ENCODE results near the gene FNDC3B.

The FNDC3B gene

DNA sequence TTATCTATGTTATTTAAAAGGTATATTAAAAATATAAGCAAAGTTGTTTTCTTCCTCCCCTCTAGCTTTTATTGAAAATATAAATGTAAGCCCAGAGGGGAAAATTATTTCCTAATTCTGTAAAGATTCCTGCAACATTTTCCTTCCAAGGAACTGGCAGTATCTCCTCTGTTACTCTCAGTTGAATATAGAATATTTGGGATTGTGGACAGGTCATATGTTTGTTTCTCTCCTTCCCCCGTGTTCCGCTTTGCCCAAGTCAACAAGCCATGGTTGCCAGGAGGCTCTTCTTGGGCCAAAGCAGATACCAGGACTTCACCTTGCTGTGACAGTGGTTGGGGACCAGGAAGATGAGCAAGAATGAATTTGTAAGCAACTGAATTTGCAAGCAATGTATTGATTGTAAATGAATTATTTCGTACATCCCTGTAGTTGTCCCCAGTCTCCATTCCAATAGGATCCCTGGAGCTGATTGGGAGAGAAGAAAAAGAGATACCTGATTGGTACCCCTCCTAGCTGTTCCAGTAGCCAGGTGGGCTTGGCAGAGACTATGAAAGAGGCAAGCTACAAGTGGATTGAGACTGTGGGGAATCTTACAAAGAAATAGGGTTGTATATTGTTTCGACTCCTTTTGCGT lies 130.8 kb downstream of the FNDC3B start:
- DNase-seq (ENCODE audit: low read depth) = no peak

DNA sequence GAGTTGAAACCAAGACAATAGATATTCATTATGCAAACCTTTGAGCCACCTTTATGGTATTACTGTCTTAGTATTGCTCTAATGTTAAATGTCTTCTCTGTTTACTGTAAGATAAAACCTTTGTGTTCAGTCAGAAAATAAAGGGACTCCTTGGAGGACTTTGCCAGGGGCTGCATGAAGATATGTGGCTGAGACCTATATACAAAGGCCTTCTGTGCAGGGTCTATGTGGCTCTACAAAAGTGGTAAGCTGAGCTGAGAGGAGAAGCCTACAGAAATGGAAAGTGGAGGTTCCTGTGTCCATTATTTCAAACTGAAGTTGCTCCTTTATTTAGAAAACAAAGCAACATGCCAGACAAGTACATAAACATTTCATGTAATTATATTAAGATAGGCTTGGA lies 131.5 kb downstream of the FNDC3B start:
- DNase-seq (ENCODE audit: low read depth) = no peak

DNA sequence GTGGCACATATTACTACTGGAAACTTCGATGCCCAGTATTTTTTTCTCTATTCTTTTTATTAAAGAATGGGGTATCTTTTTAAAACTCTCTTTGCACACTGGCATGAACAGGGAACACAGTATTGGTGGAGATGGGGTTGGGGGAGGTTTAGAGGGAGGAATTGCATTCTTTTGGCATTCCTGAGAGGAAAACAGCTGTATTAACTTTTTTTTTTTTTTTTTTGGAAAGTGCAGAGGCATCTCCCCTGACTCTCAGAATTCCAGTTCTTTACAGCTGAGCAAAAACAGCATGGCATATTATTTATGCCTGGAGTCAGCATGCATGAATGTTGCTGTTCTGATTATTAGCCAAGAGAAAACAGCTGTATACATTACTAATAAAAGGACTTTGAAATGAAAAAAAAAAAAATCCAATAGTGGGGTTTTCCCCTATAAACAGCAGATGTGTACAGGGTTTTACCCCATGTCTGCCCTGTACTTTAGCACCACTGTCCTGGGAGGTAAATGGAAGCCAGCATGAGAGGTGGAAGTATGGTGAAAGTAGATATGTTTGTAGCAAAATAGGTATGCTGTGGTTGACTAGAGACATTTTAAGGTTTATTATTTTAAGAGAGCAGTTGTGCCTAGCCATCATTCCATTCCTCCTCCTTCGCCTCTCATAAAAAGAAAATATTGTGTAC lies 132.2 kb downstream of the FNDC3B start:
- DNase-seq (ENCODE audit: low read depth) = no peak

DNA sequence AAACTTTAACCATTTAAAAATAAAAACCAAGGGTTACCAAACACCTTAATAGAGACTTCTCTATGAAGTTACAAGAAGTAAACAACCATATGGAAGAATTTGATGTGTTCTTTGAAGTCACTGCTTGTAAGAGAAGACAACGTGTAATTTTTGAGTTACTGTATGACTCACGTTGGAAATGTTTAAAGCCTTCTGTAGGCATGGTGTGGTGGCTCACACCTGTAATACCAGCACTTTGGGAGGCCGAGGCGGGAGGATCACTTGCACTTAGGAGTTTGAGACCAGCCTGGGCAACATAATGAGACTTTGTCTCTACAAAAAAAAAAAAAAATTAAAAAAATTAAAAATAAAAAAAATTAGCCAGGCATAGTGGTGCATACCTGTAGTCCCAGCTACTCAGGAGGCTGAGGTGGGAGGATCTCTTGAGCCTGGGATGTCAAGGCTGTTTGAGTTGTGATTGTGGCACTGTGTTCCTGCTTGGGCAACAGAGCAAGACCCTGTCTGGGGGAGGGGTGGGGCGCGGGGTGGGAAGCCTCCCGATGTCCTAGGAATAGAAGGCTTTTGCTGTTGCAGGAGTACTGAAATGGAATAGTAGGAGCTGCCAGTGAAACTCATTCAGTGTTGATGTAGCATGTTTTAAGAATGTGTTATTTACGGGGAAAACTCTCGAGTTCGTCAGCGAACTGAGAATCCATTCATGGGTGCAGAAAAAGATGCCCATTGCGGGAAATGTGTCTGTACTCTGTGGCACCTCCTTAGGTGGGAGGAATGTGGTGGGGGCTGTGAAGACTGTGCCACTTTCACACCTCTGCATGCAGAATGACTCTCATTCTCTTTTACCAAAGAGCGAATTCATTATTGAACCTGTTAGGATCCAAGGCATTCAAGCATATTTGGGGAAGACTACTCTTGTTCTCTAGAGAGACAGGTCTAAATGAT lies 134.2 kb downstream of the FNDC3B start:
- DNase-seq (ENCODE audit: low read depth) = no peak

DNA sequence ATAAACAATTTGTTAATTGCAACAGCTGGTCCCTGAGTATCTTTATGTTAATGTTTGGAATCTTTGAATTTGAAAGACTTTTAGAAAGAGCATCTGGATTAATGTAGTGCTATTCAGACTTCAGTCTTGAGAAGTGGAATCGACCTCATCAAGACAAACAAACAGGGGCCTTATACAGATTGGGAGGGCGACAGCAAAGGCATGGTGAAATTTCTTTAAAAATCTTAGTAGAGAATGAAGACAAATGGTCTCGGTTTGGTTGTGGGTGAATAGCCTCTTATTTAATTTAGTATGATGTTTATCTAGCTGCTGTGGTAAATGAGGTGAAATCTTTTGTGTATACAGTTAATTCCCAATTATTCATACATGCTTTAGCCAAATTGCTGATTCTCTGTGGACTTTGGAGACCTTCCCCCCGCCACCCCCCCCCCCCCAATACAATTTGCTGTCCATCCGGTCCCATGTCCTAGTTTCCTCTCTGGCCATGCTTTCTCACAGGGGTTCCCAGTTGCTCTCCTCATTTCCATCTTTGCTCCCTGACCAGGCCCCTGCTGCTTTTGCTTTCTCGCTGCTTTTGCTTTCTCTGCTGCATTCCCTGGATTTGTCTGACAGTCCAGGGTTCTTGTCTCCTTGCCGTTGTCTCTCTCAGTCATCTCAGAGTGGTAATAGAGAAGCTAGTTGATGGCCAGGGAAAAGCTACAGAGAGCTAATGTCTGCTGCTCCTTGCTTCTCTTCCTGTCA lies 135.3 kb downstream of the FNDC3B start:
- no peak for DNase-seq (ENCODE audit: low read depth)

DNA sequence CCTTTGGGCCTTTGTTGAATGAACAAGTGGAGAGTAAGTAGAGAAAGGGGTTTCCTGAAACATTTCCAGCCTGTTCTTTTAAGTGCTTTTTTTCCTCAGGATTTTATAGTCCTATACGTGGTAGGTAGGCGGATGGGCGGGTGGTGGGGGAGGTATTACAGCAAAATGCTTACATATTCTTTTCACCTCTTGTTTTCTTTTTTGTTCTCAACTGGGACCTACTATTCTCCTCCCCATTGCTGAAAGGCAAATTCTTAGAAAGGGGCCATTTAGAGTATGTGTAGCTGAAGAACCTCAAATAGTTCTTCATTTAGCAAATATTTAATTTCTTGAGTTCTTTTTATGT lies 135.8 kb downstream of the FNDC3B start:
- DNase-seq (ENCODE audit: low read depth) = no peak

DNA sequence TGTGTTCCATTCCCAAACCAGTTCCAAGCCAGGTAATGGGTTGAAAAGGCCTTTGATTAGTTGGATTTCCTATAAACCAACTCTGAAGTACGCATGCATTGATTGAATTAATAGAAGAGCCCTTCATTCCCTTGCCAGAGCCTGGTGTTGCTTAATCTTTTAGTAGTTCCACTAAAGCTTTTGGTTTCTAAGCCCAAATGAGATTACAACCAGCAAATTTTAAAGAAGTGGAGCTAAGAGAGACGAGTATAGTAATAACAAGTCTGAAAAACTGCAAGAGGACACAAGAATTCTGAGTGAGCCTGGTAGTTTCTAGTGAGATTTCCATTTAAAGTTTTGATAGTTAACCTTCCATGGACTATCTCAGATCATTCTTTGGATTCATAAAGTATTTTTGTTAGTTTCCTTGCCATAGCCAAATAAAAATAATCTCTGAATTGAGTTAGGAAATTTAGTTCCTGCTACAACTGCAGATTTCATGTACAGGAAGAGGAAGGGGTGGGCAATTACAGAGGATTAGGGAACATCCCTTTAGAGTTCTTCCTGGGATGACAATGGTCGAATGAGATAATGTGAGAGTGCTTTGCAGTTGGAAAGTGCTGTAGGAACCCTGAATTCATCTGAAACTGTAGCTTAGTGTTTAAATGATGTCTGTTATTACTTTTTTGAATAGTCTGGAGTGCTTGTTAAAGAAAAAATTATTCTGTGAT lies 136.8 kb downstream of the FNDC3B start:
- DNase-seq (ENCODE audit: low read depth) = no peak

DNA sequence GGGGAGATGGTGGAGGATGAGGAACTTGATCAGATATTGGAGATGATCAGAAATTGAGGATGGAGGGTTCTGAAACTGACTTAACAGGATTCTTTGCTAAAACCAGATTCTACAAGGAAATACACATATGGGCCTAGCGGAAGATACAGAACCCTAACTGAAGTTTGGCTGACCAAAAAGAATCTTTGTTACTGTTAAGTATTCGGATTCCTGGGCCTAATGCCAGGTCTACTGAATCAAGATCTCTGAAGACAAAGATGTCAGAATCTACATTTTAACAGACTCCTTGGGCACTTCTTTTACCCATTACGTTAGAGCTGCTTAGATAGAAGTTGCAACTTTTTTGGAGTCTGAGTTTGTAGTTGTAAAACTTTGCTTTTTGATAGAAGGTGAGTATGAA lies 137.7 kb downstream of the FNDC3B start:
- no peak for DNase-seq (ENCODE audit: low read depth)

DNA sequence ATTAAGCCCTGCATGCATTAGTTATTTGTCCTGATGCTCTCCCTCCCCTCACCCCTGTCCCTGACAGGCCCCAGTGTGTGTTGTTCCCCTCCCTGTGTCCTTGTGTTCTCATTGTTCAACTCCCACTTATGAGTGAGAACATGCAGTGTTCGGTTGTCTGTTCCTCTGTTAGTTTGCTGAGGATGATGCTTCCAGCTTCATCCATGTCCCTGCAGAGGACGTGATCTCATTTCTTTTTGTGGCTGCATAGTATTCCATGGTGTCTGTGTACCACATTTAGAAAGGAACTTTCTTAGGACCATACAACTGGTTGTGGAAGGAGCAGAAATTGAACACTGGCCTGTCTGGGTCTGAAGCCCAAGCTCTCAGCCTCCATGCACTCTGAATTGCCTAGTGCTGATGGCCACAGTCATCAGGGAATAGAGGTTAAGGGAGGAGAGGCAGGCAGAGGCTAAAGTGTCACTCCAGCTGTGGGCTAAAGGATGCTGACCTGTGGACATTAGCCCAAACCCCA lies 138.5 kb downstream of the FNDC3B start:
- DNase-seq (ENCODE audit: low read depth) = no peak

DNA sequence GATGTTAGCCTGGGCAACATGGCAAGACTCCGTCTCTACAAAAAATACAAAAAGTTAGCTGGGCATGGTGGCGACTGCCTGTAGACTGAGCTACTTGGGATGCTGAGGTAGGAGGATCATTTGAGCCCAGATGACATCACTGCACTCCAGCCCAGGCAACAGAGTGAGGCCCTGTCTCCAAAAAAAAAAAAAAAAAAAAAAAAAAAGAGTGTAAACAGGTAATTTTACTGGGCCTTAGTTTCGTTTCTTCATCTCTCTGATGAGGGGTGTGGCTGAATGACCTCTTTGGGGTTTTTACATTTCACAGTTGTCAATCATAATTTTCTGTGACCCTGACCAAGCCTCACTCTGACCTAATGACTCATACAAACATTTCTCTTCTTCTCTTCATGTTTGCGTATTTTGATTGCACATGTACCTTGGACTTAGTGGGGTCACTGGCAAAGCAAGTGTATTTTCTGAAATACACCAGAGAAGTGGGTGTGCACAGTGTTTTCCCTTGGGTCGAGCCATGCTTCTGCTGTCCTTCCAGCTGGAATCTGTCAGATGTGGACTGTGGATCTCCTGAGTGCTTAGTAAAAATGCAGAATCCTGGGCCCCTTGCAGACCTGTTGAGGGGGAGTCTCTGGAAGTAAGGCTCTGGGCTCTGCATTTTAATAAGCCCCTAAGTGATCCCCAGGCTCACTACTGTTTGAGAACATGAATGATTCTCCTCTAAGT lies 140.5 kb downstream of the FNDC3B start:
- DNase-seq (ENCODE audit: low read depth) = no peak

DNA sequence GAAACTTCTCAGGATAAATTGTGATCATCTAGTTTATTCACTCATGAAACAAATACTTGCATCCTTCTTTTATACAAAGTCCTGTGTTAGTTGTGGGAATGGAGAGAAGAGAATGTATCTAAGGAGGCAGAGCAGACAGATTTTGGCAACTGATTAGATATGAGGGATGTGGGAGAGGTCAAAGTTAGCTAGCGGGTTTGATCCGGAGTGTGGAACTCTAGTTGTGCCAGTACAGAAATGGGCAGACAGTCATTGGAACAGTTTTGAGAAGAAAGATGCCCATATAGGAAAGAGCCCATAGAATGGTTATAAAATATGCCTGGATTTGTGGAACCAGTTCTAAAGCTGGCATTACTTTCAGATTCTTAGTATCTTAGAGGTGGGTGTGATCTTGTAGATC lies 141.1 kb downstream of the FNDC3B start:
- DNase-seq (ENCODE audit: low read depth) = no peak

DNA sequence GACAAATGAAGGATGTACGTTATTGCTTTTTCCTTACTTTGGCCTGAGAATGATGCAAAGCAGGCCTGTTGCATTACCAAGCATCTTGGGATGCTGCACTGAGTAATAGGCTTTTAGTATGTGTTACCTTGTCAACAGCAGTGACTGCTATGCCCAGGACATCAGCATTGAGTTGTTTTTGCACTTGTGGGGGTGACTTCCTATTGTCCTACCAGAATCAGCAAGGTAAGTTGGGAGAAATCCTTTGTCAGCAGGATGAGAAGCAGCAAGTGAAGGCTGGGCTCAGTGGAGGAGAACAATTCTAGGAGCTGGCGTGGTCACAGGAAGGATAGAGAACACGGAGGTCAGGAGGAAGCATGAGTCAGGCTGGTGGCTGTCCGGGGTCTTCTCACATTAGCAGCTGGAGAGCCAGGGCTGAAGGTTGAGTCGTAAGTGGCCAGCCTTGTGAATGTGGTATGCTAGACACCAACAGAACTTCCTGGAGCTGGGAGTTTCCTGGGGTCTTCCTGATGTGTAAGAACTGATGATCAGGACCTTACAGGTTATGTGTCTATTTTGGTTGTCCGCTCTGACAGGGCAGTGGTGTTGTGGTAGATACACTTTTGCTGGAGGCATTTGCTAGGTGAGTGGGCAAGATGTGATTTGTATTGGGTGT lies 142.7 kb downstream of the FNDC3B start:
- no peak for DNase-seq (ENCODE audit: low read depth)

DNA sequence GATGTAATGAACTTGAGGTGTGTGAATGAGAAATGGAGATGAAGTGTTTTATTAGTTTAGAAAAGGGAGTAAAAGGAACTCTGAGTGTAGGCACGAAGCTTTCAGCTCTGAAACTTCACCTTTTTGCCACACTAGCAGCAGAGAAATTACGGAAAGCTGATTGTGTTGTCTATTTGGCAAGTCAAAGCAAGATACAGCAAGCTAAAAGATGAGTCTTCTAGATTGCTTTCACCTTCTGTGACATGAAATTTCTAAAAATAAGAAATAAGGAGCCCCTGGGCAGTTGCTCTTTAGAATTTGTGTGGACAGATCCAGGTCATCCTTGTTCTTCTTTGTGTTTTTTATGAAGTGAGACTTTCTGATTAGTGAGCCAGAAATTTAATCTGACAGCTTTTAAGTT lies 143.4 kb downstream of the FNDC3B start:
- no peak for DNase-seq (ENCODE audit: low read depth)

DNA sequence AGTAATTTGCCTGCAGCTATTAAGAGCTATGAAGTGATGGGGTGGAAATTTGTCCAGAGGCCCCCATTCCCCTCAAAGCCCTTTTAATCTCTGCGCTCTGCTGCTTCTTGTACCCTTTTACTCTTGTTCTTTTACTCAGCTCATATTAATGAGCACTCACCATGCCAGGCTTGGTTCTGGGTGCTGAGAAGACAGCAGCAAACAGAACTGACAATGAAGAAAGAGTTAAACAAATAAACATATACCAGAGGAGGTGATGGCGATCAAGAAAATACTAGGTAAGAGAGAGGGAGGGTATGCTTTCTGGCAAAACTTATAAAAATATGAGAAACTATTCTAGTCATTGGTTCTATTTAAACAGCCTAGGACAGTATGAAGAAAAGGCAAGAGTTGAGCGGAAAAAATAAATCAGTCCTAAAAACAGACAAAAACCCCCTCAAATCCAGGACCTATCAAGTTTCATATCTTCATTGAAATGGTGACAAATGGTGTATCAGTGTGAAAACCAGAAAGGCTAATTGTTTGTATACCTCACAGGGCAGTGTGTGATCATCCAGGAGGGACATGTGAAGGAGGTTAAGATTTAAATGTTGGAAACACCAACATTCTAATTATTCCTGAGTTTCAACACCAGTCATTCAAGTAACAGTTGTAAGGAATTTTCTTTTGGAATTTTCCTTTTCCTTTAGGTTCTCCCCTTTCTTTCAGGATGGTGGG lies 144.9 kb downstream of the FNDC3B start:
- no peak for DNase-seq (ENCODE audit: low read depth)

DNA sequence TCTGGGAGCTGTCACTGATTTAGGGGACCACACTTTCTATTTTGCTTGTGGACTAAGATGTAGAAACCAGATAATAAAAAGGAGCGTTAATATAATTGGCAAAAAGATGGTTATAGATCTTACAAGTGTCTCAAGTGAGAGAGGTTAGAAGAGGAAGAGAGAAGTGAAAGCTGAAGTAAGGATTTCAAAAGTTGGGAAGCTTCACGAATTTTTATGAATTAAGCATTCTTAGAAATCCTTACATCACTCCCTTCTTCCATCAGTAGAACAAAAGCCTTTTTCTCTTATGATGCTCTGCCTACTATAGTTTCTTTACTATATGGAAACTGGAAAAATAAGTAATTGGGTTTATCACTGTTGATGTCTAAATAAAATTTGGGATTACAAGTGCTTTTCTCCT lies 146.5 kb downstream of the FNDC3B start:
- no peak for DNase-seq (ENCODE audit: low read depth)

DNA sequence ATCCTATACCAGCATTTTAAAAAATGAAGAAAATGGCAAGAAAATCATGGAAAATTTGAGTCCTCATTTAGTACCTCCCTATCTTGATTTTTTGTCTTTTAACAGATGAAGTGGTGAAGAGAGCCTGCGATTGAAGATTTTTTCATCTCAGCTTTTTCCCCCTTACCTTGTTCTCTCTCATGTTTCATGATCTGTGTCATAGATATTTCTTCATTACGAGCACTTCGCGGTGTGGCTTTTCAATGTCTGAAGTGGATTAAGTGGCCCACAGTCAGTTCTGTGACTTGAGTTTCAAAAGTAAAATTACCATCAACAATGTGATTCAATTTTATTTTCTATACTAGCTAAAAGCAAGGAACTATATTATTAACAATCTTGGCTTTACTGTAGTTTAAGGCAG lies 147.2 kb downstream of the FNDC3B start:
- DNase-seq (ENCODE audit: low read depth) = no peak

DNA sequence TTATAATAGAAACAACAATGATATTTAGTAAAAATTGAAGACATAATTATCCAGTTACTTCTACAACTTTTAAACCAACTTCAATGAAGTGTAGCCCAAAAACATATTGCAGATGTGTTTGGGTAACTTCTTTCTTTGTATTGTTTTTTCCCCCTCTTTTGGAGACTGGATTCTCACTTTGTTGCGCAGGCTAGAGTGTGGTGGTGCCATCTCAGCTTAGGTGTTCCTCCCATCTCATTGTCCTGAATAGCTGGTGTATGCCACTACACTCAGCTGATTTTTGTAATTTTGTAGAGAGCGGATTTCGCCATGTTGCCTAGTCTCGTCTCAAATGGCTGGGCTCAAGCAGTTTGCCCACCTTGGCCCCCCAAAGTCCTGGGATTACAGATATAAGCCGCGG lies 148.1 kb downstream of the FNDC3B start:
- no peak for DNase-seq (ENCODE audit: low read depth)

DNA sequence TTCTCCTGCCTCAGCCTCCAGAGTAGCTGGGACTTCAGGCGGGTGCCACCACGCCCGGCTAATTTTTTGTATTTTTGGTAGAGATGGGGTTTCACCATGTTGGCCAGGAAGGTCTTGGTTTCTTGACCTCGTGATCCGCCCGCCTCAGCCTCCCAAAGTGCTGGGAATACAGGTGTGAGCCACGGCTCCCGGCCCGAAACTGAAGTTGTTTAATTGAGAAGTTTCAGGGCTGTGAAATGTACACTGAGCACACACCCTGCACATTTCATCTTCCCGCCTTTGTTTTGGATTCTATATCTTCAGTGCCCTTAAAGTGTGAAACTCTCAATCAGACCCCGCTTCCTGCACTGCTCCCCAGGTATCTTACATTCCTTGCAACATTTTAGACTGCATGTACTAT lies 149.1 kb downstream of the FNDC3B start:
- no peak for DNase-seq (ENCODE audit: low read depth)

DNA sequence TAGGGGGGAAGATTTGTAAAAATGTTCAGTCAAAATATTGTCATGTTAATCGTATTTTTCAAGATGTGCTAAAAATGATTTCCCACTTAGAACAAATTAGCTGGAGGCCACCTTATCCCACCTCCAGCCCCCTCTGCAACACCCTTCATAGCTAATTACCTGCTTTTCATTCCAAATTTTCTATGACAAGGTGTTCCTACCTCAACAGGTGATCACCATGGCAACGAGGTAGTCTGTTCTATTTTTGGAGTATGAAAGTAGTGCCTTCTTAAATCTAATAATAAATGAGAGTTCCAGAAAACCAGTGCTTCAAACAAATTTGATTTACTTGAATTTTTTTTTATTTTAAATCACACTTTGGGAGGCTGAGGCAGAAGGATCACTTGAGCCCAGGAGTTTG lies 149.8 kb downstream of the FNDC3B start:
- DNase-seq (ENCODE audit: low read depth) = no peak

Measured in non-pigmented ciliary epithelial cell (primary cell).